ENCODE results near the gene SYNM.

Gene SYNM

DNA sequence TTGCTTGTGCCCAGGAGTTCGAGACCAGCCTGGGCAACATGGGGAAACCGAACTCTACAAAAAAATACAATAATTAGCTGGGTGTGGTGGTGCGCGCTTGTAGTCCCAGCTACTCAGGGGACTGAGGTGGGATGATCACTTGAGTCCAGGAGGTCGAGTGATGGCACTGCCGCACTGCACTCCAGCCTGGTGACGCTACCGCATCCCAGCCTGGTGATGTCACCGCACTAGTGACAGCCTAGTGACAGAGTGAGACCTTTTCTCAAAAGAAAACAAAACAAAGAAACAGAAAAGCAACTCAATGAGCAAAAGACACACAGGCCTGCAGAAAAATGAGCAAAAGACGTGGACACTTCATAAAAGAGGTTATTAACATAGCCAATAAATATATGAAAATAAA lies 19.9 kb upstream of the SYNM start:
- POLR2A ChIA-PET, result no interaction called here
- no peak for DNase-seq (ENCODE audit: extremely low spot score)
- CTCF ChIA-PET, result no interaction called here
- TF ChIP-seq, protein P1, sequence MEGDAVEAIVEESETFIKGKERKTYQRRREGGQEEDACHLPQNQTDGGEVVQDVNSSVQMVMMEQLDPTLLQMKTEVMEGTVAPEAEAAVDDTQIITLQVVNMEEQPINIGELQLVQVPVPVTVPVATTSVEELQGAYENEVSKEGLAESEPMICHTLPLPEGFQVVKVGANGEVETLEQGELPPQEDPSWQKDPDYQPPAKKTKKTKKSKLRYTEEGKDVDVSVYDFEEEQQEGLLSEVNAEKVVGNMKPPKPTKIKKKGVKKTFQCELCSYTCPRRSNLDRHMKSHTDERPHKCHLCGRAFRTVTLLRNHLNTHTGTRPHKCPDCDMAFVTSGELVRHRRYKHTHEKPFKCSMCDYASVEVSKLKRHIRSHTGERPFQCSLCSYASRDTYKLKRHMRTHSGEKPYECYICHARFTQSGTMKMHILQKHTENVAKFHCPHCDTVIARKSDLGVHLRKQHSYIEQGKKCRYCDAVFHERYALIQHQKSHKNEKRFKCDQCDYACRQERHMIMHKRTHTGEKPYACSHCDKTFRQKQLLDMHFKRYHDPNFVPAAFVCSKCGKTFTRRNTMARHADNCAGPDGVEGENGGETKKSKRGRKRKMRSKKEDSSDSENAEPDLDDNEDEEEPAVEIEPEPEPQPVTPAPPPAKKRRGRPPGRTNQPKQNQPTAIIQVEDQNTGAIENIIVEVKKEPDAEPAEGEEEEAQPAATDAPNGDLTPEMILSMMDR (IDR thresholded peaks at IDR 0.05; ENCODE audit: control extremely low read depth, extremely low read depth, low read depth, missing control alignments), result no peak

DNA sequence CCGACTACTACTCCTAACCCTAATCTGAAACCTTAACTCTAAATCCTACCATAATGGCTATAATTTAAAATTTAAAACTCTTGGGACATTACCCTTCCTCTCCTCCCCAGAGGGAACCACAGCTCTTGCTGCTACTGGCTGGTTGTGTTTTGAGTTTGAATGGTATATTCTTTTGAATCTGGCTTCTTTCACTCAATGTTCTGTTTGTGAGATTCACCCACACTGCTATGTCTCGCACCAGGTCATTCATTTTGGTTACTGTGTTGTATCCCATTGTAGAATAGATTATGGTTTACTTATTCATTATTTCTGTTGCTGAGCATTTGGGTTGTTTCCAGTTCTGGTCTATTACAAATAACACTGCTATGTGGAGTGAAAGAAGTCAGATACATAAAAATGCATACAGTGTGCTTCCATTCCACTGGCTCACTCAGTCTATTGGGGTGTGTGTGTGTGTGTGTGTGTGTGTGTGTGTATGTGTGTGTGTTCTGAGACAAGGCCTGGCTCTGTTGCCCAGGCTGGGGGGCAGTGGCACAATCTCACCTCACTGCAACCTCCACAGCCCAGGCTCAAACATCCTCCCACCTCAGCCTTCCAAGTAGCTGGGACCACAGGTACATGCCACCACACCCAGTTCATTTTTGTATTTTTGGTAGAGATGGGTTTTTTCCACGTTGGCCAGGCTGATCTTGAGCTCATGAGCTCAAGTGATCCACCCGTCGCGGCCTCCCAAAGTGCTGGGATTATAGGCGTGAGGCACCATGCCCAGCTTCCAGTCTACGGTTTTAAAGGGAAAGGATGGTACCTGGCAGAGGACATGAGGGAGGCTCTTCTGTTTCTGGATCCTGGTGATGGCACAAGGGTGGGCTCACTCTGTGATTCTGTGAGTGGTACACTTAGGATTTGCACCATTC lies 19.2 kb upstream of the SYNM start:
- TF ChIP-seq, protein P1 (IDR thresholded peaks at IDR 0.05; ENCODE audit: control extremely low read depth, extremely low read depth, low read depth, missing control alignments), result no peak
- ChIA-PET CTCF (interaction anchor here (1.2 to 8.2 kb wide), 4 partner anchors 7 to 20 kb away, joined by 5 to 82 read pairs (median 8); partner anchors contain the start of gene SYNM), POLR2A (no interaction called here)
- DNase-seq (ENCODE audit: extremely low spot score), result no peak

DNA sequence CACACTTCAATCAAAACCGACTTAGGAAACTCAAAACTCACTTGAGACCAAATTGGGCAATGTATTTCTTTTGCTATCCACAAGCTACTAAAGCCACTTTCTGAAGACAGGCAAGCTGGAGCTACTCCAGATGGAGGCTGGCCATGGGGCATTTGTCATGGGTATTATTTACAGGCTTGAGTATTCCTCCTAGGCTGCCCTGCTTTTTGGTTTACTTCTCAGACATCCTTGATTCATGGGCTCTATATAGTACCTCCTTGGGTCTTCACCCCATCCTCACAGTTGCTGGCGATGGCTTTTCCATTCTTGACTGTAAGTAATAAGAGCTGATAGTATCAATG lies 18.6 kb upstream of the SYNM start:
- no peak for DNase-seq (ENCODE audit: extremely low spot score)
- TF ChIP-seq, protein P1 (IDR thresholded peaks at IDR 0.05; ENCODE audit: control extremely low read depth, extremely low read depth, low read depth, missing control alignments), result no peak
- CTCF ChIA-PET, result interaction anchor here (1.1 to 8.2 kb wide), 5 partner anchors 8 to 28 kb away, joined by 5 to 82 read pairs (median 7); partner anchors contain the start of gene SYNM
- POLR2A ChIA-PET, result no interaction called here

GRCh38 chr15:99087405-99087943 lies 17.4 kb upstream of the SYNM start:
- ChIA-PET CTCF (interaction anchor here (1.0 to 8.2 kb wide), 5 partner anchors 9 to 126 kb away, joined by 4 to 82 read pairs (median 7); no protein-coding TSS in a partner anchor), POLR2A (no interaction called here)
- DNase-seq (ENCODE audit: extremely low spot score), result no peak
- TF ChIP-seq, protein P1 (IDR thresholded peaks at IDR 0.05; ENCODE audit: control extremely low read depth, extremely low read depth, low read depth, missing control alignments), result no peak

DNA sequence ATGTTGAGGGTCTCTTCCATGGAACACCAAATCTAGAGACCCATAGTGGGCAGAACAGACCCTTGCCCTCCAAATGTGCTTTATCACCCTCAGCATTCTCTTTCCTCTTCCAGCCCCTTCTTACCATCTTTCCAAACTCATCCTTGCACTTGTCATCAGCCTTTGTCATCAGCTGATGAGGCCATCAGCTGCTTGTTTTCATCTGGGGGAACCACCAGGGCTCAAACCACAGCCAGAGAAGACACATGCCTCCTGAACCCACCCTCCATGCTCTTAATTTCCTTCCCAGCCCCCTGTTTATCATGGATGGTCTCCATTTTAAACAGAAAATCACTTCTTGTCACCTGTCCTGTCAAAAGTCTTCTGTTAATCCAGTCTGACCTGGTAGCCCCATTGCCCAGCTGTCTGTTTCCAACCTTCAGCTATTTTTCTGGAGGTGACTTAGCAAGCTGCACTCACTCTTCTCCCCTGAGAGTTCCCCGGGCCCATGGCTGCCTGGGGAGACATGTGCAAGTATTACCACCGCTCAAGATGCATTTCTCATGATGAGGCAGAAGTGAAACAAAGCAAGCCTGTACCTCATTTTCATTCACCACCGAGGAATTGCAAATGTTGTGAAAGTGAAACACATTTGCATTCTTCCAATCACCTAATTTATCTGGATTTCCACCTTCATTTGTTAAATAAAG lies 14.7 kb upstream of the SYNM start:
- TF ChIP-seq, protein P1 (IDR thresholded peaks at IDR 0.05; ENCODE audit: control extremely low read depth, extremely low read depth, low read depth, missing control alignments), result no peak
- POLR2A ChIA-PET, result no interaction called here
- CTCF ChIA-PET, result interaction anchor here (1.2 to 8.2 kb wide), 6 partner anchors 7 to 124 kb away, joined by 4 to 82 read pairs (median 8); partner anchors contain the start of gene SYNM

GRCh38 chr15:99090938-99091337 lies 13.9 kb upstream of the SYNM start:
- ChIA-PET POLR2A (no interaction called here), CTCF (interaction anchor here (1.2 to 8.2 kb wide), 6 partner anchors 8 to 123 kb away, joined by 4 to 82 read pairs (median 8); partner anchors contain the start of gene SYNM)
- no peak for DNase-seq (ENCODE audit: extremely low spot score)
- TF ChIP-seq, protein P1 (IDR thresholded peaks at IDR 0.05; ENCODE audit: control extremely low read depth, extremely low read depth, low read depth, missing control alignments), result no peak

More for the DNA sequence above, 14.7 kb upstream of the SYNM start:
- peak; percentile 78 for DNase-seq (ENCODE audit: extremely low spot score)
